GM12878 (cell line): ENCODE results near the gene CTR9. TPM values are rescaled to one million over a fixed set of nuclear protein-coding genes. Genes with fewer than 3 reads are reported as not detected.

Source experiments
- ATAC-seq: fragments of 200-7000 bp; cut with Tn5 transposase; 3 replicates; pipeline ENCODE4 v1.9.1; 2020; ENCODE audit warnings: mild to moderate bottlenecking, moderate library complexity
- BruUV-seq: library from RNA; stranded (reverse); fragments of 400-500 nt; replicated peaks from 2 replicates; lab custom pipeline; 2021; lab: Mats Ljungman, UMichigan
- CTCF ChIA-PET: fragments of 300-600 bp; sonication (Branson Sonifier 250); formaldehyde crosslinking; extraction: SDS; loops from one replicate; lab custom pipeline; 2021; ENCODE audit warnings: inconsistent platforms; lab: Yijun Ruan, JAX
- POLR2A ChIA-PET: fragments of 350-600 bp; formaldehyde crosslinking; extraction: SDS; loops from one replicate; lab custom pipeline; 2021; ENCODE audit warnings: inconsistent platforms; lab: Charles Lee
- RAD21 ChIA-PET: fragments of 300-600 bp; sonication (Branson Sonifier 250); formaldehyde crosslinking; loops from one replicate; lab custom pipeline; 2023; ENCODE audit warnings: antibody characterized with exemption; ENCODE audit not compliant: unreplicated experiment; lab: Charles Lee
- SMC1A ChIA-PET: fragments of 300-600 bp; sonication (Branson Sonifier 250); formaldehyde crosslinking; loops from one replicate; lab custom pipeline; 2023; ENCODE audit not compliant: unreplicated experiment, uncharacterized antibody; lab: Charles Lee
- DNase-seq: peaks from one replicate; pipeline ENCODE4 v3.0.0-alpha.2; 2011; ENCODE audit warnings: low read depth, low spot score
- FAIRE-seq: peaks from 3 replicates; lab custom pipeline; 2011; peaks lifted over from hg19 to GRCh38; lab: Jason Lieb, UNC
- H2AFZ ChIP-seq: 2 replicates; pipeline ENCODE4 v1.6.0; 2011; ENCODE audit warnings: low read depth, low read length, control low read depth; ENCODE audit not compliant: control insufficient read depth
- H3K27ac ChIP-seq: 2 replicates; pipeline ENCODE4 v1.5.1; 2011; ENCODE audit warnings: control low read depth; ENCODE audit not compliant: control insufficient read depth, insufficient read depth
- H3K27me3 ChIP-seq, 2 experiments: replicated peaks in 1 of 2; 2 replicates each; pipeline versions ENCODE4 v1.6.0 to v1.6.1; 2011; ENCODE audit warnings: low read length in 1 of 2; ENCODE audit not compliant: control insufficient read depth in 2 of 2, insufficient read depth in 2 of 2
- H3K36me3 ChIP-seq, 2 experiments: 2 replicates each; pipeline ENCODE4 v1.5.1; 2011; ENCODE audit warnings: low read length in 1 of 2; ENCODE audit not compliant: control insufficient read depth in 2 of 2, insufficient read depth in 2 of 2
- H3K4me1 ChIP-seq: 2 replicates; pipeline ENCODE4 v1.6.1; 2011; ENCODE audit warnings: mild to moderate bottlenecking, low read length, moderate library complexity, mixed read lengths; ENCODE audit not compliant: control insufficient read depth, insufficient read depth
- H3K4me2 ChIP-seq: 2 replicates; pipeline ENCODE4 v1.6.0; 2011; ENCODE audit warnings: control low read depth; ENCODE audit not compliant: control insufficient read depth, insufficient read depth
- H3K4me3 ChIP-seq: fragments of 200-600 bp; sonication (generic); 2 replicates; pipeline ENCODE4 v1.5.1; 2016
- H3K79me2 ChIP-seq: 2 replicates; pipeline ENCODE4 v1.6.0; 2011; ENCODE audit warnings: low read length; ENCODE audit not compliant: control insufficient read depth, insufficient read depth
- H3K9ac ChIP-seq: 2 replicates; pipeline ENCODE4 v1.8.0; 2011; ENCODE audit warnings: low read length, control low read depth, mixed read lengths; ENCODE audit not compliant: control insufficient read depth, insufficient read depth
- H3K9me3 ChIP-seq: replicated peaks from 3 replicates; pipeline ENCODE4 v1.5.1; 2011; ENCODE audit warnings: mild to moderate bottlenecking, low read length; ENCODE audit not compliant: control insufficient read depth, insufficient read depth
- H4K20me1 ChIP-seq: 2 replicates; pipeline ENCODE4 v1.6.0; 2011; ENCODE audit not compliant: control insufficient read depth, insufficient read depth
- BHLHE40 ChIP-seq, 2 experiments: fragments of 450-650 bp in 1 of 2; IDR thresholded peaks; 2 replicates each; pipeline ENCODE4 v1.6.1; 2011 to 2017; ENCODE audit warnings: low read depth in 2 of 2, borderline replicate concordance in 1 of 2, improper control_type of control experiment in 1 of 2, low read length in 1 of 2, mild to moderate bottlenecking in 1 of 2
- IKZF2 ChIP-seq, 2 experiments: fragments of 450-650 bp; IDR thresholded peaks; 2 replicates each; pipeline ENCODE4 v1.6.1; 2017; ENCODE audit warnings: mild to moderate bottlenecking in 2 of 2, moderate library complexity in 2 of 2
- IRF4 ChIP-seq: IDR thresholded peaks from 2 replicates; pipeline ENCODE4 v1.6.1; 2011; ENCODE audit warnings: low read depth, low read length
- PAX5 ChIP-seq: IDR thresholded peaks from 2 replicates; pipeline ENCODE4 v1.6.1; 2011; ENCODE audit warnings: low read depth, low read length, borderline replicate concordance
- POLR2A ChIP-seq: IDR thresholded peaks from 2 replicates; pipeline ENCODE4 v1.6.1; 2011; ENCODE audit warnings: low read depth, mild to moderate bottlenecking, low read length
- POU2F2 ChIP-seq: IDR thresholded peaks from 3 replicates; pipeline ENCODE4 v1.6.1; 2011; ENCODE audit warnings: low read depth, mild to moderate bottlenecking, low read length, borderline replicate concordance
- RBBP5 ChIP-seq: fragments of 200-600 bp; sonication (generic); conservative IDR thresholded peaks from 2 replicates; pipeline ENCODE4 v1.6.1; 2016
- RUNX3 ChIP-seq: IDR thresholded peaks from 2 replicates; pipeline ENCODE4 v1.6.1; 2012; ENCODE audit warnings: low read length, inconsistent platforms
- SIN3A ChIP-seq: IDR thresholded peaks from 2 replicates; pipeline ENCODE4 v1.6.1; 2012; ENCODE audit warnings: low read depth, low read length, improper control_type of control experiment
- SPI1 ChIP-seq: IDR thresholded peaks from 2 replicates; pipeline ENCODE4 v1.6.1; 2011; ENCODE audit warnings: low read depth, mild to moderate bottlenecking, low read length, moderate library complexity, borderline replicate concordance; ENCODE audit not compliant: insufficient read depth
- YBX1 ChIP-seq: fragments of 450-650 bp; IDR thresholded peaks from 2 replicates; pipeline ENCODE4 v1.6.1; 2016; ENCODE audit warnings: antibody characterized with exemption
- YY1 ChIP-seq: IDR thresholded peaks from 2 replicates; pipeline ENCODE4 v1.6.1; 2011; ENCODE audit warnings: low read depth, mild to moderate bottlenecking, low read length
- ZNF217 ChIP-seq: fragments of 450-650 bp; IDR thresholded peaks from 2 replicates; pipeline ENCODE4 v1.6.1; 2017; ENCODE audit warnings: antibody characterized with exemption, mild to moderate bottlenecking
- WGBS: methylation state at CpG from one replicate; pipeline ENCODE4 v1.1.6; 2016; ENCODE audit warnings: low lambda C conversion rate; ENCODE audit not compliant: insufficient replicate concordance, insufficient coverage; ENCODE audit errors: missing lambda C conversion rate; 5-methylcytosine and 5-hydroxymethylcytosine counted together
- in situ Hi-C: fragments of 300-500 bp; cut with MboI; formaldehyde crosslinking; loops from 9 replicates; pipeline ENCODE4 v1.14.3; 2018; ENCODE audit warnings: mixed read lengths
- intact Hi-C: fragments of 100-400 bp; cut with micrococcal nuclease; formaldehyde crosslinking; loops from one replicate; pipeline ENCODE4 v1.14.2; 2022; ENCODE audit not compliant: unreplicated experiment
- polyA plus RNA-seq, 11 experiments: library from polyadenylated mRNA; depleted of rRNA in 4 of 11; unstranded in 6 of 11; stranded (reverse) in 5 of 11; fragments of >200 nt; fragmentation: Nextera tagmentation in 4 of 11; fragmentation: Illumina TruSeq in 1 of 11; extraction: Ambion mirVana in 4 of 11; extraction: Trizol in 1 of 11; gene quantifications; 1 replicate in 1 of 11; 2 replicates in 10 of 11; pipeline versions ENCODE4 v1.2.1 to v1.2.3, GENCODE V29; 2011 to 2016; ENCODE audit warnings: inconsistent platforms in 2 of 11, missing spikeins in 2 of 11, low read depth in 1 of 11
- total RNA-seq, 4 experiments: library from RNA; depleted of rRNA in 3 of 4; stranded (reverse); fragments of >200 nt in 3 of 4; fragmentation: Illumina TruSeq in 1 of 4; extraction: Trizol in 1 of 4; gene quantifications; 2 replicates each; pipeline versions ENCODE4 v1.2.1 to v1.2.3, GENCODE V29; 2013 to 2021
- TF ChIP-seq, protein P1 (sequence below): fragments of 450-650 bp; IDR thresholded peaks from 2 replicates; pipeline ENCODE4 v1.6.1; 2017; ENCODE audit warnings: mild to moderate bottlenecking, moderate library complexity
- TF ChIP-seq, protein P2 (sequence below): IDR thresholded peaks from 2 replicates; pipeline ENCODE4 v1.6.1; 2012; ENCODE audit warnings: low read depth, low read length, improper control_type of control experiment

CTR9 gene
- total and polyA plus RNA-seq, 10 of the 15 experiments (the other 5 are each of a cell fraction or from before 2014, with no cell fraction given): 13.9 to 54.9 (median 28.9) TPM

- DNase-seq (no peak), FAIRE-seq (no peak), ATAC-seq (peak; percentile 83)
- Histone ChIP-seq H3K36me3 (no peaks in the 10 kb centered on the region), H4K20me1 (no peaks in the 10 kb centered on the region), H3K27ac (peak overlapping the region; percentile 4; the same call in 1 of the 2 replicates), H2AFZ (peak overlapping the region; percentile 73), H3K4me1 (peaks cover 8% of the 10 kb centered on the region; the same call in 1 of the 2 replicates), H3K4me3 (0 out of 2 replicates have a peak overlapping the region, but pooled peaks have one; percentile 7), H3K27me3 (no peaks in the 10 kb centered on the region), H3K9me3 (no peaks in the 10 kb centered on the region), H3K9ac (no peak overlapping the region), H3K79me2 (no peaks in the 10 kb centered on the region), H3K4me2 (peak overlapping the region; percentile 12)
- ChIA-PET CTCF (interaction anchor here (1.0 to 1.6 kb wide), 2 partner anchors 32 kb away, joined by 3 to 8 read pairs; no protein-coding TSS in a partner anchor), RAD21 (no interaction called here), POLR2A (interaction anchor here (0.7 to 1.4 kb wide), 4 partner anchors 9 to 33 kb away, joined by 3 to 6 read pairs (median 4); partner anchors contain the start of genes EIF4G2 and ZBED5), SMC1A (interaction anchor here (0.9 to 1.0 kb wide), 2 partner anchors 9 to 15 kb away, joined by 3 read pairs; no protein-coding TSS in a partner anchor)
- 13% methylated on average over 3 of the region's 3 CpGs for WGBS
- TF ChIP-seq IKZF2 (IDR thresholded peaks at IDR 0.05): no peak
- peak; percentile 95 for TF ChIP-seq SPI1
- intact Hi-C loops: loop anchor here (5.0 kb wide), 1 partner anchor 32 kb away; the partner anchor contains the start of gene ZBED5
- BruUV-seq: no TSS peak
- in situ Hi-C loops: no loop called here
Measured at GRCh38 chr11:10824888-10825287, 73.8 kb downstream of the CTR9 start.

DNA sequence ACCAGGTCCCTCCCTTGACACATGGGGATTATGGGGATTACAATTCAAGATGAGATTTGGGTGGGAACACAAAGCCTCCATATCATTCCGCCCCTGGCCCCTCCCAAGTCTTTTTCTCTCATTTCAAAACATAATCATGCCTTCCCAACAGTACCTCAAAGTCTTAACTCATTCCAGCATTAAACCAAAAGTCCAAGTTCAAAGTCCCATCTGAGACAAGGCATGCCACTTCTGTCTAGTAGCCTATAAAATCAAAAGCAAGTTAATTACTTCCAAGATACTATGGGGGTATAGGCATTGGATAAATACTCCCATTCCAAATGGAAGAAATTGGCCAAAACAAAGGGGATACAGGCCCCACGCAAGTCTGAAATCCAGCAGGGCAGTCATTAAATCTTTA lies 77.4 kb downstream of the CTR9 start:
- WGBS: 73% methylated on average over 2 of the region's 2 CpGs
- H3K4me1 ChIP-seq: peaks cover 8% of the 10 kb centered on the region; the same call in 1 of the 2 replicates
- ATAC-seq (no peak), DNase-seq (no peak), FAIRE-seq (no peak)
- H3K36me3 ChIP-seq: no peaks in the 10 kb centered on the region
- no peak overlapping the region for H2AFZ ChIP-seq
- intact Hi-C loops: no loop called here
- H3K4me3 ChIP-seq: no peak overlapping the region
- RAD21 ChIA-PET: interaction anchor here (1.4 kb wide), 1 partner anchor 19 kb away, joined by 3 read pairs; the partner anchor contains the start of gene EIF4G2
- no peaks in the 10 kb centered on the region for H3K9me3 ChIP-seq
- POLR2A ChIA-PET: no interaction called here
- CTCF ChIA-PET: no interaction called here
- H4K20me1 ChIP-seq: no peaks in the 10 kb centered on the region
- no peak overlapping the region for H3K27ac ChIP-seq
- H3K9ac ChIP-seq: no peak overlapping the region
- no peaks in the 10 kb centered on the region for H3K79me2 ChIP-seq
- in situ Hi-C loops: no loop called here
- H3K27me3 ChIP-seq: no peaks in the 10 kb centered on the region
- BruUV-seq: no TSS peak
- SMC1A ChIA-PET: interaction anchor here (0.7 kb wide), 1 partner anchor 326 kb away, joined by 3 read pairs; no protein-coding TSS in a partner anchor
- no peak overlapping the region for H3K4me2 ChIP-seq
- no peak for TF ChIP-seq RBBP5
- no peak for TF ChIP-seq SIN3A
- TF ChIP-seq POLR2A: no peak
- TF ChIP-seq, protein P1, sequence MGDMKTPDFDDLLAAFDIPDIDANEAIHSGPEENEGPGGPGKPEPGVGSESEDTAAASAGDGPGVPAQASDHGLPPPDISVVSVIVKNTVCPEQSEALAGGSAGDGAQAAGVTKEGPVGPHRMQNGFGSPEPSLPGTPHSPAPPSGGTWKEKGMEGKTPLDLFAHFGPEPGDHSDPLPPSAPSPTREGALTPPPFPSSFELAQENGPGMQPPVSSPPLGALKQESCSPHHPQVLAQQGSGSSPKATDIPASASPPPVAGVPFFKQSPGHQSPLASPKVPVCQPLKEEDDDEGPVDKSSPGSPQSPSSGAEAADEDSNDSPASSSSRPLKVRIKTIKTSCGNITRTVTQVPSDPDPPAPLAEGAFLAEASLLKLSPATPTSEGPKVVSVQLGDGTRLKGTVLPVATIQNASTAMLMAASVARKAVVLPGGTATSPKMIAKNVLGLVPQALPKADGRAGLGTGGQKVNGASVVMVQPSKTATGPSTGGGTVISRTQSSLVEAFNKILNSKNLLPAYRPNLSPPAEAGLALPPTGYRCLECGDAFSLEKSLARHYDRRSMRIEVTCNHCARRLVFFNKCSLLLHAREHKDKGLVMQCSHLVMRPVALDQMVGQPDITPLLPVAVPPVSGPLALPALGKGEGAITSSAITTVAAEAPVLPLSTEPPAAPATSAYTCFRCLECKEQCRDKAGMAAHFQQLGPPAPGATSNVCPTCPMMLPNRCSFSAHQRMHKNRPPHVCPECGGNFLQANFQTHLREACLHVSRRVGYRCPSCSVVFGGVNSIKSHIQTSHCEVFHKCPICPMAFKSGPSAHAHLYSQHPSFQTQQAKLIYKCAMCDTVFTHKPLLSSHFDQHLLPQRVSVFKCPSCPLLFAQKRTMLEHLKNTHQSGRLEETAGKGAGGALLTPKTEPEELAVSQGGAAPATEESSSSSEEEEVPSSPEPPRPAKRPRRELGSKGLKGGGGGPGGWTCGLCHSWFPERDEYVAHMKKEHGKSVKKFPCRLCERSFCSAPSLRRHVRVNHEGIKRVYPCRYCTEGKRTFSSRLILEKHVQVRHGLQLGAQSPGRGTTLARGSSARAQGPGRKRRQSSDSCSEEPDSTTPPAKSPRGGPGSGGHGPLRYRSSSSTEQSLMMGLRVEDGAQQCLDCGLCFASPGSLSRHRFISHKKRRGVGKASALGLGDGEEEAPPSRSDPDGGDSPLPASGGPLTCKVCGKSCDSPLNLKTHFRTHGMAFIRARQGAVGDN: no peak
- TF ChIP-seq RUNX3: no peak
- TF ChIP-seq IRF4: no peak
- TF ChIP-seq, protein P2, sequence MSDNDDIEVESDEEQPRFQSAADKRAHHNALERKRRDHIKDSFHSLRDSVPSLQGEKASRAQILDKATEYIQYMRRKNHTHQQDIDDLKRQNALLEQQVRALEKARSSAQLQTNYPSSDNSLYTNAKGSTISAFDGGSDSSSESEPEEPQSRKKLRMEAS: no peak
- TF ChIP-seq YBX1: no peak
- TF ChIP-seq POU2F2: no peak
- no peak for TF ChIP-seq BHLHE40 (IDR thresholded peaks at IDR 0.05; ENCODE audit: borderline replicate concordance in 1 of 2, low read depth in 2 of 2, low read length in 1 of 2)
- TF ChIP-seq YY1: no peak
- no peak for TF ChIP-seq ZNF217
- no peak for TF ChIP-seq PAX5
